ENCODE measurements around the gene TCF7L2.

GRCh38 chr10:113035732-113036312 is 85.8 kb downstream of the TCF7L2 start:
- no peak for TF ChIP-seq POLR2A (IDR thresholded peaks at IDR 0.05)
- TF ChIP-seq, protein P1, sequence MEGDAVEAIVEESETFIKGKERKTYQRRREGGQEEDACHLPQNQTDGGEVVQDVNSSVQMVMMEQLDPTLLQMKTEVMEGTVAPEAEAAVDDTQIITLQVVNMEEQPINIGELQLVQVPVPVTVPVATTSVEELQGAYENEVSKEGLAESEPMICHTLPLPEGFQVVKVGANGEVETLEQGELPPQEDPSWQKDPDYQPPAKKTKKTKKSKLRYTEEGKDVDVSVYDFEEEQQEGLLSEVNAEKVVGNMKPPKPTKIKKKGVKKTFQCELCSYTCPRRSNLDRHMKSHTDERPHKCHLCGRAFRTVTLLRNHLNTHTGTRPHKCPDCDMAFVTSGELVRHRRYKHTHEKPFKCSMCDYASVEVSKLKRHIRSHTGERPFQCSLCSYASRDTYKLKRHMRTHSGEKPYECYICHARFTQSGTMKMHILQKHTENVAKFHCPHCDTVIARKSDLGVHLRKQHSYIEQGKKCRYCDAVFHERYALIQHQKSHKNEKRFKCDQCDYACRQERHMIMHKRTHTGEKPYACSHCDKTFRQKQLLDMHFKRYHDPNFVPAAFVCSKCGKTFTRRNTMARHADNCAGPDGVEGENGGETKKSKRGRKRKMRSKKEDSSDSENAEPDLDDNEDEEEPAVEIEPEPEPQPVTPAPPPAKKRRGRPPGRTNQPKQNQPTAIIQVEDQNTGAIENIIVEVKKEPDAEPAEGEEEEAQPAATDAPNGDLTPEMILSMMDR (IDR thresholded peaks at IDR 0.05): no peak
- no peak for TF ChIP-seq POLR2AphosphoS5 (IDR thresholded peaks at IDR 0.05)
